Fibroblast of skin of right biceps (primary cell): ENCODE results near the gene FAM174C.
"Not testable (repeated sequence)": the region's sequence is repeated elsewhere in the genome, so short reads cannot be mapped to it uniquely, and the experiment has no call there.

Experiments
- DNase-seq: peaks from one replicate; pipeline ENCODE4 v3.0.0-alpha.2; 2013

The FAM174C gene

GRCh38 chr19:1237754-1238368, 37.5 kb upstream of the FAM174C start, which contains the start of gene CBARP:
Gene CBARP, minus strand, starts transcription at chr19:1238005. Its CDS starts 1,905 bp downstream, at chr19:1236100.
- peak; percentile 49 for DNase-seq

DNA sequence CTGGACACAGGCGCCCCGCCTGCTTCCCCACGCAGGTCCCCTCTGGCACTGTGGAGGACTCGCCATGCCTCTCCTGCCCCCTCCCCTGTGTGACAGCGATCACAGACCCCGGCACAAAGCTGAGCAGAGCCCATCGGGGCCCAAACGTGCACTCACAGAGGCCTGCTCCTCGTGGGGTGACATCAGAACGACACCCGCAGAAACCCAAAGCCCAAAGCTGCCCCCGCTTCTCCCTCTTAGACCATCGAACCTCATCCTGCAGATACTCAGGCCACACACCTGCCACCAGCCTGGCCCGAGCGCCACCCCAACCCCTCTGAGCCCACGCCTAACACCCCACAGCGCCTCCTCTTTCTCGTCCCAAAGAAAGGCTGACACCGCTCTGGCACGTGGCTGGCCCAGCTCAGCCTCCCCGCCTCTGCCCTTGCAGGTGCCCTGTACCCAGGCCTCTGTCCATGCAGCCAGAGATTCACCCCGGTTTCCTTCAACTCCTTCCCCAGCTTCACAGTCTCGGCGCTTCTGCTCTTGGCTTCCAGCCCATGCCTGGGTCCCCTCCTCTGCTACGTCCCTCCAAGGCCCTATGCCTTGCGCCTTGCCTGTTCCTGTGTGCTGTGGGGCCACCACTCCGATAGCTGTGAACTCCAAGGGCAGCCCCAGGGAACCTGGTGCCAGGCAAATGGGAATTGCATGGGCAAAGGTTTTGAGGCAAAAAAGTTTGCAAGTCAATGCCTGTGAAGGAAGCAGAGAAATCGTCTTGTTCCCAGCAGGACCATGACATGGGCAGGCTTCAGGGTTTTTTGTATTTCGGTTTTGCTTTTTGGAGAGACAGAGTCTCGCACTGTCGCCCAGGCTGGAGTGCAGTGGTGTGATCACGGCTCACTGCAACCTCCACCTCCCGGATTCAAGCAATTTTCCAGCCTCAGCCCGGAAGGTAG, 36.7 kb upstream of the FAM174C start:
- no peak for DNase-seq

GRCh38 chr19:1239420-1239795, 35.9 kb upstream of the FAM174C start:
- no peak for DNase-seq

- DNase-seq: peak; percentile 91
Measured at GRCh38 chr19:1239796-1240737, 35.3 kb upstream of the FAM174C start.

GRCh38 chr19:1240925-1241324, 34.4 kb upstream of the FAM174C start:
- no peak for DNase-seq

DNA sequence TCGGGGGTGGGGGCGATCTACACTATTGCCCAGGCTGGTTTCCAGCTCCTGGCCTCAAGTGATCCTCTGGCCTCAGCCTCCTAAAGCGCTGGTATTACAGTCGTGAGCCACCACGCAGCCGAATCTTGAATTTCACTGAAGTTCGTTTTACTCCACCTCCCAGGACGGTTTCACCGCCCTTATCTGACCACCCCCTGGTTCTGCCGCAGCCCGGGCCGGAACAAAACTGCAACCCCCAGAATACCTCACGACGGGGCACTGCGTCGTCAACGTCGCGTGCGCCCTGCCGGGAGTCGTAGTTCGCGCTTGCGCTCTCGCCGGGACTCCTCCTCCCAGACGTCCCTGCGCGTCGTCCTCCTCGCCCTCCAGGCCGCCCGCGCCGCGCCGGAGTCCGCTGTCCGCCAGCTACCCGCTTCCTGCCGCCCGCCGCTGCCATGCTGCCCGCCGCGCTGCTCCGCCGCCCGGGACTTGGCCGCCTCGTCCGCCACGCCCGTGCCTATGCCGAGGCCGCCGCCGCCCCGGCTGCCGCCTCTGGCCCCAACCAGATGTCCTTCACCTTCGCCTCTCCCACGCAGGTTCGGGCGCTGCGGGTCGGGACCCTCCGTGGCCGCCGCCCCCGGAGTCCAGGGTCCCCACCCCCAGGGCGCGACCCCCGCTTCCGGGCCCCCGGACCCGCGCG, 33.8 kb upstream of the FAM174C start, which contains the start of gene ATP5F1D:
Gene ATP5F1D, plus strand, starts transcription at position 335 of the 679 bp plus-strand sequence. Its CDS starts 100 bp downstream, at position 435.
- peak; percentile 95 for DNase-seq

DNA sequence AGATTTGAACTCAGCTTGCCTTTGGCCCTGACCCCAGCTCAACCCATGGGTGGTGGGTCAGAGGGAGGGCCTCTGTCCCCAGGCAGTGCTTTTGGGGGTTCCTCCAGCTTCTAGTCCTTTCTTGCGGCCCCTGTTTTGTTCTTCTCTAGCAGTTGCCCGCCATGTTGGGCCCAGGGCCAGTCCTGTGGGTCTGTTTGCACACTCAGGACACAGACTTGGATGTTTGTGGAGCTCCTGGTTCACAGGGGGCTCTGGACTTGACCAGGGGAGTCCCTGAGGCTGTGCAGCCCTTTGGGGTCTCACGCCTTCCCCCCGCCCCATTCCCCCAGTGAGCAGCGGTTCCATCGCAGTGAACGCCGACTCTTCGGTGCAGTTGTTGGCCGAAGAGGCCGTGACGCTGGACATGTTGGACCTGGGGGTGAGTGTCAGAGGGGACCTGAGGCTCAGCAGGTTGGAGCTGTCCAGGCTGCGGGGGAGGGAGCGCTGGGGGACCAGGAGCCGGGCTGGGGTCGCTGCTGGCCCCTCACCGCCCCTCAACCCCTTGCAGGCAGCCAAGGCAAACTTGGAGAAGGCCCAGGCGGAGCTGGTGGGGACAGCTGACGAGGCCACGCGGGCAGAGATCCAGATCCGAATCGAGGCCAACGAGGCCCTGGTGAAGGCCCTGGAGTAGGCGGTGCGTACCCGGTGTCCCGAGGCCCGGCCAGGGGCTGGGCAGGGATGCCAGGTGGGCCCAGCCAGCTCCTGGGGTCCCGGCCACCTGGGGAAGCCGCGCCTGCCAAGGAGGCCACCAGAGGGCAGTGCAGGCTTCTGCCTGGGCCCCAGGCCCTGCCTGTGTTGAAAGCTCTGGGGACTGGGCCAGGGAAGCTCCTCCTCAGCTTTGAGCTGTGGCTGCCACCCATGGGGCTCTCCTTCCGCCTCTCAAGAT, 31.3 kb upstream of the FAM174C start:
- DNase-seq: peak; percentile 82

GRCh38 chr19:1244693-1245451, 30.5 kb upstream of the FAM174C start:
- no peak for DNase-seq

DNA sequence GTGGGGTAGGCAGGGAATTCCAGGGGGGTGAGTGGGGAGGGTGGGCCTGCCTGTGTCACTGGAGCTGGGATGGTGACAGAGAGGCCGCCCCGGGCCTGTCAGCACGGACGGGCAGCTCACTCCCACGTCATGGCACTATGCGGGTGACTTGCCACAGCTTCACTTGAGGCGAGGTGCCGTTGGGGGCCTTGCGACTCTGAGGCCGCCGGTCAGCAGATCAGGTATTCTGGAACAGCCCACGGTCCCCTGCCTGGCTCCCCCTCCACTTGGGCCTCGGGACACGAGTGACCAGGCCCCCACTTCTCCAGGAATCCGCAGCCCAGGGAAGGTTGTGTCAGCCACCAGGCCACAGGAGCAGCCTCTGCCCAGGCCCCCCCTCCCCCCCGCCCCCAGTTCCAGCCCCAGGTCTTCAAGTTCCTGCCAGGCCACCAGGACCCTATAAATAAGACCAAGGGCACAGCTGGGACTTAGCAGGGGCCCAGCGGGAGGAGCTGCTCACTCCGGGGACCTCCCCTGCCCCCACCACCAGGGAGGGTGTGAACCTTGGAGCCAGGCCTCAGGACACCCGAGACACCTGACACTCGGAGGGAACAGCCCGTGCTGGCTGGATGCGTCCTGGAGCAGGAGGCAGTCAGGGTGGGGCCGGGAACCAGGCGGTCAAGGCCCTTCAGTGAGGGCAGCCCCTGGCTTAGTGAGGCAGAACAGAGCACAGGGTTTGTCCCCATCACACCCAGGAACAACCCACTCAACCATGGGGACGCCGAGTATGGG, 29.7 kb upstream of the FAM174C start:
- no peak for DNase-seq

GRCh38 chr19:1246265-1247087, 28.9 kb upstream of the FAM174C start:
- DNase-seq: not testable (repeated sequence)

- no peak for DNase-seq
Measured at GRCh38 chr19:1247748-1248138, 27.6 kb upstream of the FAM174C start.

- DNase-seq: peak; percentile 90
Measured at GRCh38 chr19:1248139-1248785, 27.1 kb upstream of the FAM174C start, which contains the start of gene MIDN. Gene MIDN, plus strand, starts transcription at chr19:1248583. Its CDS starts 1,714 bp downstream, at chr19:1250297.

DNA sequence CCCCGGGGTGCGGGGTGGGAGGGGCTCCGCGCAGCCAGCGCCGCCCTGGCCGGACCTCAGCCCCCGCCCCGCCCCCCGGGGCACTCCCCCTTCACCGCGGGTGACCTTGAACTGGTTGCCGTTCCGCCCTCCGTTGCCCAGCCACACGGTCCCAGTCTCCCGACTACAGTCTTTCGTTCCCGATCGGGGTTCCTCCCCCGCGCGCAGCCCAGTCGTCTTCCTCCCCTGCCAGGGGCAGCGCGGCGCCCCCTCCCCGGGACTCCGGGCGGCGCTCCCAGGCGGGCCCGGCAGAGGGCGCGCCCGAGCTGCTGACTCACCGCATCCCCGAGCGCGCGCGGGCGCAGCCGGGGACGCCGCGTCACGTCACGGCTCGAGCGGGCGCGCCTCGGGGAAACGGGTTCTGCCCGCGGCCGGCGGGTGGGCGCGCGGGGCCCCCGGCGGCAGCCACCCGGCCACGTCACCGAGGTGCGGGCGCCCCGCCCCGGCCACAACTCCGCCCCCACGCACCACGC, 26.5 kb upstream of the FAM174C start:
- DNase-seq: no peak

DNA sequence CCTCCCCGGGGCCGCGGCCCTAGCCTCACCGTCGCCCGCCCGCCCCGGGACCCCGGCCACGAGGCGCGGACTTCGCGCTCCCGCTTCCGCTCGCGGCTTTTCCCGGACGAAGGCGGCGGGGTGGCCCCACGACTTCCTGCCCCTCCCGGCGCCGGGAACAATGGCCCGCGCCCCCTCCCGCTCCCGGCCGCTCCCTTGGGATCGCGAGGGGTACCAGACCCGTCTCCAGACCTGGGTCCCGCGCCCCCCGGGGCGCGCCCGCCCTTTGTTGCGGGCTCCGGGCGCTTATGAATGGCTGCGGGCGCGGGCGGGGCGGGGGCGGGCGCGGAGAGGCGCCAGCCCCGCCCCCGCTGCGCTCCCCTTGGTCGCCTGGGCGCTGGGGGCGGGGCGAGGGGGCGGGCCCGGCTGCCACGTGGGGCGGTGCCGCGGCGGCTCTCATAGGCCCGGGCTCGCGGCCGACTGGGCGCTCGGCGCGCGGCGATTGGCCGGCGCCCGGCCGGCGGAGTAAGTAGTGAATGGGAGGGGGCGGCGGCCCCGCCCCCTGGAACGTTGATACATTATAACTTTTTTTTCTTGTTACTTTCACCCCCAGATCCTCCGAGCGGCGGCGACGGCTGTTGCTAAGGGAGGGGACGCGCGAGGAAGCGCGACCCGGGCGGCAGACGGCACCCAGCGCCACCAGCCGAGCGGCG, 25.9 kb upstream of the FAM174C start:
- DNase-seq: peak; percentile 98

GRCh38 chr19:1249990-1250436, 25.3 kb upstream of the FAM174C start:
- DNase-seq: no peak

DNA sequence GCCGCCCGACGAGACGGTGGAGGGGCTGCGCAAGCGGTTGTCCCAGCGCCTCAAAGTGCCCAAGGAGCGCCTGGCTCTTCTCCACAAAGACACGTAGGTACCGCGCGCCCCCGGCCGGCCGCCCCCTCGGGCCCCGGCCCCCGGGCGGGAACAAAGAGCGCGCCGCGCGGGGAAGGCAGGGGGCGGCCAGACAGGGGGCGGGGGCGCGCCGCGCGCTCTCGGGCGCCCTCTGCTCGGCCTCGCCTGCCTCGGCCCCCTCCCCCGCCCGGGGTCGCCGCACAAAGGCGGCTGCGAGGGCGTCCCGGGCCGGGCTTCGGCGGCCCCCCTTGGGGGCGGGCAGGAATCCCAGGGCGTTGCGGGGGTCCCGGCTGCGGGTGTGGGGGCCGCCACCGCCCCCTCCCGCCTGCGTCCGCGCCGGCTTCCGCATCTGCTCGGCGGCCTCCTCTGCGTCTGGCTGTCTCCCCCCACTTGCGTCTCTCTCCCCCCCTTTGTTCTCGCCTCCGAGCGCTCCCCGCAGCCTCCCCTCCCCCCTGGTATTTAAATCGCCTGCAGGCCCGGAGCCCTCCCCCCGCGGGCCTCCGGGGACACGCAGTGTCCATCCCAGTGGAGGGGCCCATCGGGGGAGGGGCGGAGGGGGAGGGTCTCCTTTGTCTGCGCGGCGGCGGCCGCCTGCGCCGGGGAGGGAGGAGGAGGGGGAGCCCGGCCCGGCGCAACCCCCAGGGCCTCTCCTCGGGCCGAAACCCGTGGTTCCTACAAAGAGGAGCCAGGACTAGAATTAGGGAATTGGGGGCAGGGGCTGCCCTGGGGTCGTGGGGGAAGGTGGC, 24.7 kb upstream of the FAM174C start:
- peak; percentile 85 for DNase-seq
